OCI-M1 (cell line): ENCODE results near the gene MRPL30.
A peak's percentile ranks its signal among the peaks of the same experiment; 100 is the strongest.
"Not testable (repeated sequence)": the region's sequence is repeated elsewhere in the genome, so short reads cannot be mapped to it uniquely, and the experiment has no call there.

ENCODE experiments used
- DNase-seq: peaks from one replicate; lab custom pipeline; 2025; lab: John Stamatoyannopoulos, UW

Gene MRPL30

GRCh38 chr2:99184811-99185210, 3.8 kb downstream of the MRPL30 start:
- no peak for DNase-seq

DNA sequence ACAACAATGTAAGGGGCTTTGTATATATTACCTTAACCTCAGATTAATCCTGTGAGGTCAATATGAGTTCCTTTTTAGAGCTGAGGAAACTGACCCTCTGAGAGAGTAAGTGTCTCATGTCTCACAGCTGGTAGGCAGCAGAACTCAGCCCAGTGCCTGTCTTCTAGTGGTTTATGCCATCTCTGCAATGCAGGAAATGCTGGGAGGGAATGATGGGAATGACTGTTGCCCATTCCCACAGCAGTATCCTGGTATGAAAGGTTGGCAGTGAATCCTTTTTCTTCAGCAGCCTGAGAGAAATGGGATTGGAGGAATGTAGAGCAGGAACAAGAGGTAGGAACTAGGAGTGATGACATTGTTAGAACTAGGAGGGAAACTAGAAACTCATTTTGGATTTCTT, 6.0 kb downstream of the MRPL30 start:
- no peak for DNase-seq

DNA sequence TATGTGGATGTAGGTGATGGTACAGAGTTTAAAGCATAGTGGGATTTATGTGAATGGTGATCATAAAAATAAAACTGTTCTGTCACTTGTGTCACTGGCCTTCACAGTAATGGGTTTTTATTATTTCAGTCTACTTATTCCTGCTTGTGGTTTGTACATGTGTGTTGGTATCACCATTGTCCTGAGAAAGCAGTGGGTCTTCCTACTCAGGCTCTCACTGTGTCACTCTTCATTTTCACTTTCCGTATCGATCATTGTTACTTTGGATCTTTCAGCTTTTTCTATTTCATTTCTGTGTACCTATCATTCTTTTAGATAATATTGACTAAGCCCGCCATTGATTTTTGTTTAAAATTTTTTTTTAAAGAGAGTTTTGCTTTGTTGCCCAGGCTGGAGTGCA, 7.4 kb downstream of the MRPL30 start:
- DNase-seq: no peak

GRCh38 chr2:99190548-99190947, 9.6 kb downstream of the MRPL30 start:
- no peak for DNase-seq

DNA sequence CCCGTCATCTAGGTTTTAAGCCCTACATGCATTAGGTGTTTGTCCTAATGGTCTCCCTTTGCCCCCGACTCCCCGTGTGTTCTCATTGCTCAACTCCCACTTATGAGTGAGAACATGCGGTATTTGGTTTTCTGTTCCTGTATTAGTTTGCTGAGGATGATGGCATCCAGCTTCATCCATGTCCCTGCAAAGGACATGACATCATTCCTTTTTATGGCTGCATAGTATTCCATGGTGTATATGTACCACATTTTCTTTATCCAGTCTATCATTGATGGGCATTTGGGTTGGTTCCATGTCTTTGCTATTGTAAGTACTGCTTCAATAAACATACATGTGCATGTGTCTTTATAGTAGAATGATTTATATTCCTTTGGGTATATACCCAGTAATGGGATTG, 11.4 kb downstream of the MRPL30 start:
- DNase-seq: not testable (repeated sequence)

DNA sequence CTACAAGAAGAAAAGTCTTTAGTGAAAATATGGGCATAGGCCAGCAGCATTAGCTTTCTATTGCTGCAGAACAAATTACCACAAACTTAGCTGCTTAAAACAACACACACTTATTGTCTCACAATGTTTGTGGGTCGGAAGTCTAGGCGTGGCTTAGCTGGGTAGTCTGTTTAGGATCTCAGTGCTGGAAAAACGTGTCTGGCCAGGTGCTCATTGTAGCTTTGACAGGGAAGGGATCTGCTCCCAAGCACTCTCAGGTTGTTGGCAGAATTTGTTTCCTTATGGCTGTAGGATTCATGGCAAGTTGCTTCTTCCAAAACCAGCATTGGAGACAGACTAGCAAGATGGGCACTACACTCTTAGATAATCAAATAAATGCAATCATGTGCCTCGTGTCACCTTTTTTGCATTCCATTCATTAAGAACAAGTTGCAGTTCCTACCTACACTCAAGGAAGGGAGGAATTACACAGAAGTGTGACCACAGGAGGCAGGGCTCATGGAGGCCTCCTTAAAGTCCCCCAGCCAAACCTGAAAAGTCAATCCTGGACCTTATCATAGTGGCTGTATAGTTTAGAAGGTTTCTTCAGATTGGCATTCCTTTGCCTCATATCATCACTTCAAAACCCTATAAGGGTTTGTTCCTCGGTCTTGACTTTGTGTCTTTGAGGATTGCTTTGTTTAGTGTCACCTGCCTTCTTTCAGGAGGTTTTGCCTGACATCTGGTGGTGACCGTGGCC, 17.3 kb downstream of the MRPL30 start:
- no peak for DNase-seq

GRCh38 chr2:99200076-99200800, 19.3 kb downstream of the MRPL30 start:
- no peak for DNase-seq

GRCh38 chr2:99201959-99202678, 21.1 kb downstream of the MRPL30 start:
- DNase-seq: no peak

- DNase-seq: no peak
Observed at GRCh38 chr2:99205491-99205890, 24.5 kb downstream of the MRPL30 start.

DNA sequence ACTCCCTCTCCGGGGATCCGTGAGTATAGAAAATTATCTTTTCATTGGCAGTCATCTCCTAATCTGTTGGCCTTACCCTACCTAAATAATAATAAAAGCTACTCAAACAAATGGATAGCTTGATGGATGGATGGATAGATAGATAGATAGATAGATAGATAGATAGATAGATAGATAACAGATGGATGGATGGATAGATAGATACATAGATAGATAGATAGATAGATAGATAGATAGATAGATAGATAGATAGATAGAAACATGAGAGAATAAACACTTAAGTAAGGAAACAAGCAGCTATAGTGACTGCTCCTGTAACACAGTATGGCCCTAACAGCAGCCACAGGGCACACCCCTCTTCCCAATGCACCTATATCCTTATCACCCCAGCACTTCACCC, 35.1 kb downstream of the MRPL30 start:
- no peak for DNase-seq

- DNase-seq: peak; percentile 54
Observed at GRCh38 chr2:99217929-99218501, 37.0 kb downstream of the MRPL30 start.

DNA sequence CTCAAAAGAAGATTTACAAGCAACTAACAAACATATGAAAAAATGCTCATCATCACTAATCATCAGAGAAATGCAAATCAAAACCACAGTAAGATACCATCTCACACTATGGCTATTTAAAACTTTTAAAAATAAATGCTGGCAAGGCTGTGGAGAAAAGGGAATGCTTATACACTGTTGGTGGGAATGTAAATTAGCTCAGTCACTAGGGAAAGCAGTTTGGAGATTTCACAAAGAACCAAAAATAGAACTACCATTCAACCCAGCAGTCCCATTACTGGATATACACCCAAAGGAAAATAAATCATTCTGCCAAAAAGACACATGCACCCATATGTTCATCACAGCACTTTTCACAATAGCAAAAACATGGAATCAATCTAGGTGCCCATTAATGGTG, 52.2 kb downstream of the MRPL30 start:
- DNase-seq: not testable (repeated sequence)

DNA sequence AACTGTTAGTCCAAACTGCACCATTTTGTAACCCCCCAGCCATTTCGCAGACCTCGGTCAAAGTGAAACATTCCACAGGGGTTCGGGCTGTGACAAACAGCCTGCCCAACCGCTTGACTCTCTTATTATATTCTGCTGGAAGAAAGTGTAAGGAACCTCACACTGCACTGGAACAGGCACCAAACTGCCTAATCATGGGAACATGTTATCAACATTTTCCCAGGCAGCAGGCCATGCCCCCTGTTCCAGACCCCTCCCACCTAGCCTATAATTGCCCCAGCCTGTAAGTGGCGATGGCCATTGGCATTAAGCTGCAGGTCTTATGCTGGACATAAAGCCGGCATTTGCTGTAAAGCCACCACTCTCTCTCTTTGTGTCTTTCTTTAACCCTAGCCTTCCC, 57.6 kb downstream of the MRPL30 start:
- DNase-seq: no peak

DNA sequence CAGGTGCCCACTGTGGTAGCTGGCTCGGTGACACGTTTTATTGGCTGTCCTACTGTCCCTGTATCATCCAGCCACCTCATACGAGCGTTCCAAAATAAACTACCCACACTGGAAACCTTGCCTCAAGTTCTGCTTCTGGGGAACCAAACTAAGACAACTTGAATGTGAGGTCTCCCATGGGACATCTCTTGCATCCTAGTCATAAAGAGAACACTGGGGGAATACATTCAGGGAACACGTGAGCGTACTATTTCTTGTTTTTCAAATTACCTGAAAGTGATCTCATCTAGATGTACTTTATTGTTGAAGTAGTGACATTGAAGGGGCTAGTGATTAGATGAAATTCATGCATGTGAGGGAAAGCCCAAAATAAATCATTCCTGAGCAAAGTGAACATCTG, 59.4 kb downstream of the MRPL30 start:
- DNase-seq: no peak

DNA sequence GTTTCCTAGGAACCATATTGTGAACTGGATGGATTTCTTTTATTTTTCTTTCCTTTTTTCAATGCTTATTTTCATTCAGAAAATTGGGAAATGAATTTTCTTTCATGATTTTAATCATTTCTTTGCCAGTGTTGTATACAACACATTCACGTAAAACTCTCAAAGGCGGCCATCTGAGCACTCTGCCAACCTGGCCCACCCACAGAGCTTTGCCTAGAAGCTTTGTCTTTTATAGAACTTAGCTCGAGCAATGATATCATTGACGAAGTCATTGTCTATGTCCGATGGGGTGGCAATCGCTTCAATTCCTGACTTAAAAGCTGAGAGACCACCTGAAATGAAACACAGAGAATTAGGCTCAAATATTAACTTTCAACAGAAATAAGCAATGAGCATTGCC, 61.2 kb downstream of the MRPL30 start:
- DNase-seq: no peak
